A549 (cell line): ENCODE data around the gene CCDC120. TPM values are rescaled to one million over a fixed set of nuclear protein-coding genes. Genes with fewer than 3 reads are reported as not detected.

Source experiments
- ATAC-seq, 2 experiments: fragments of 200-7000 bp in 1 of 2; fragments of >200 bp in 1 of 2; cut with Nextera tagmentation in 1 of 2; cut with Tn5 transposase in 1 of 2; 3 replicates each; pipeline versions ENCODE4 v1.8.0 to v1.9.1; 2018 to 2020; ENCODE audit warnings: mild to moderate bottlenecking in 1 of 2, moderate library complexity in 1 of 2
- CTCF ChIA-PET: fragments of 300-600 bp; sonication (Branson Sonifier 250); formaldehyde crosslinking; extraction: SDS; loops from one replicate; lab custom pipeline; 2021; ENCODE audit warnings: antibody characterized with exemption, inconsistent platforms; lab: Yijun Ruan, JAX
- POLR2A ChIA-PET: fragments of 350-600 bp; formaldehyde crosslinking; extraction: SDS; loops from one replicate; lab custom pipeline; 2021; ENCODE audit warnings: antibody characterized with exemption, inconsistent platforms; lab: Yijun Ruan, JAX
- DNase-seq, 2 experiments: peaks; one replicate each; pipeline versions ENCODE4 v3.0.0 to v3.0.0-alpha.2; 2011 to 2016; ENCODE audit warnings: low read depth in 1 of 2, low spot score in 1 of 2
- FAIRE-seq: peaks from 2 replicates; lab custom pipeline; 2011; peaks lifted over from hg19 to GRCh38; lab: Jason Lieb, UNC
- H3K27ac ChIP-seq, 2 experiments: fragments of >200 bp; sonication (Bioruptor Twin); formaldehyde crosslinking; 3 replicates each; pipeline ENCODE4 v1.5.1; 2016 to 2017
- H3K4me1 ChIP-seq: fragments of >200 bp; sonication (Bioruptor Twin); formaldehyde crosslinking; 3 replicates; pipeline ENCODE4 v1.6.1; 2016
- H3K4me2 ChIP-seq: fragments of >200 bp; sonication (Bioruptor Twin); formaldehyde crosslinking; 3 replicates; pipeline ENCODE4 v1.6.1; 2016
- H3K4me3 ChIP-seq: fragments of >200 bp; sonication (Bioruptor Twin); formaldehyde crosslinking; 3 replicates; pipeline ENCODE4 v1.5.1; 2016
- H3K9me3 ChIP-seq: fragments of >200 bp; sonication (Bioruptor Twin); formaldehyde crosslinking; 3 replicates; pipeline ENCODE4 v1.6.1; 2016
- CHD4 ChIP-seq: fragments of 200-600 bp; sonication (generic); IDR thresholded peaks from 2 replicates; pipeline ENCODE4 v1.6.1; 2016; ENCODE audit warnings: antibody characterized with exemption, mild to moderate bottlenecking, borderline replicate concordance
- ESRRA ChIP-seq: fragments of 150-350 bp; IDR thresholded peaks from 2 replicates; pipeline ENCODE4 v1.6.1; 2014; ENCODE audit warnings: mild to moderate bottlenecking, low read length, borderline replicate concordance
- FOSB ChIP-seq: fragments of 250-450 bp; sonication (Bioruptor Pico); IDR thresholded peaks from 2 replicates; pipeline ENCODE4 v1.5.0; 2020; ENCODE audit warnings: mild to moderate bottlenecking, moderate library complexity
- FOXS1 ChIP-seq: fragments of 250-450 bp; sonication (Bioruptor Pico); IDR thresholded peaks from 2 replicates; pipeline ENCODE4 v1.5.0; 2020; ENCODE audit warnings: mild to moderate bottlenecking, moderate library complexity
- HOXA7 ChIP-seq: fragments of 250-450 bp; sonication (Bioruptor Pico); IDR thresholded peaks from 2 replicates; pipeline ENCODE4 v1.5.0; 2020; ENCODE audit warnings: mild to moderate bottlenecking, moderate library complexity
- HOXB13 ChIP-seq: fragments of 250-450 bp; sonication (Bioruptor Pico); IDR thresholded peaks from 2 replicates; pipeline ENCODE4 v1.5.0; 2020; ENCODE audit warnings: low read depth, mild to moderate bottlenecking, moderate library complexity
- JUN ChIP-seq, 2 experiments: fragments of >200 bp; sonication (Bioruptor Twin); formaldehyde crosslinking; IDR thresholded peaks; 2 replicates in 1 of 2; 3 replicates in 1 of 2; pipeline ENCODE4 v1.6.1; 2016 to 2017
- MAFK ChIP-seq: fragments of 450-650 bp; IDR thresholded peaks from 2 replicates; pipeline ENCODE4 v1.6.1; 2014; ENCODE audit not compliant: partially characterized antibody
- MAZ ChIP-seq: fragments of 150-350 bp; IDR thresholded peaks from 2 replicates; pipeline ENCODE4 v1.6.1; 2014; ENCODE audit warnings: antibody characterized with exemption, low read depth, low read length, borderline replicate concordance
- NR3C1 ChIP-seq: fragments of >200 bp; sonication (Bioruptor Twin); formaldehyde crosslinking; IDR thresholded peaks from 3 replicates; pipeline ENCODE4 v1.6.1; 2017
- PHF8 ChIP-seq: fragments of 200-600 bp; sonication (generic); IDR thresholded peaks from 2 replicates; pipeline ENCODE4 v1.6.1; 2016; ENCODE audit warnings: low read depth, mild to moderate bottlenecking, antibody characterized with exemption, moderate library complexity, borderline replicate concordance
- POLR2A ChIP-seq: IDR thresholded peaks from 2 replicates; pipeline ENCODE4 v1.6.1; 2012; ENCODE audit warnings: mild to moderate bottlenecking, low read length
- RFX5 ChIP-seq: fragments of 450-650 bp; IDR thresholded peaks from 2 replicates; pipeline ENCODE4 v1.7.1; 2014; ENCODE audit warnings: antibody characterized with exemption, mild to moderate bottlenecking, moderate library complexity
- RNF2 ChIP-seq: fragments of 200-600 bp; sonication (generic); IDR thresholded peaks from 2 replicates; pipeline ENCODE4 v1.6.1; 2016; ENCODE audit warnings: low read depth, mild to moderate bottlenecking, antibody characterized with exemption, moderate library complexity, borderline replicate concordance
- TP53 ChIP-seq: fragments of 250-450 bp; sonication (Bioruptor Pico); IDR thresholded peaks from 2 replicates; pipeline ENCODE4 v1.5.0; 2021; ENCODE audit warnings: mild to moderate bottlenecking, moderate library complexity
- ZSCAN20 ChIP-seq: fragments of 250-450 bp; sonication (Bioruptor Pico); IDR thresholded peaks from 2 replicates; pipeline ENCODE4 v1.8.0; 2022; ENCODE audit warnings: mild to moderate bottlenecking, moderate library complexity
- WGBS: methylation state at CpG from one replicate; pipeline ENCODE4 v1.1.6; 2017; ENCODE audit errors: missing lambda C conversion rate; 5-methylcytosine and 5-hydroxymethylcytosine counted together
- polyA plus RNA-seq, 4 experiments: library from polyadenylated mRNA; depleted of rRNA in 3 of 4; stranded (reverse); fragments of >200 nt; fragmentation: RNase III in 1 of 4; extraction: RNeasy Plus Mini Kit Qiagen cat#74134 plus additional on column Dnase treatment in 1 of 4; gene quantifications; 2 replicates in 3 of 4; 3 replicates in 1 of 4; pipeline ENCODE4 v1.2.3, GENCODE V29; 2011 to 2017
- TF ChIP-seq, protein P1 (sequence below): IDR thresholded peaks from 2 replicates; pipeline ENCODE4 v1.6.1; 2012; ENCODE audit warnings: low read depth, borderline replicate concordance
- TF ChIP-seq, protein P2 (sequence below): IDR thresholded peaks from 2 replicates; pipeline ENCODE4 v1.6.1; 2012
- TF ChIP-seq, protein P3 (sequence below): IDR thresholded peaks from 2 replicates; pipeline ENCODE4 v1.6.1; 2012
- TF ChIP-seq, protein P4 (sequence below): fragments of >200 bp; sonication (Bioruptor Twin); formaldehyde crosslinking; IDR thresholded peaks from 3 replicates; pipeline ENCODE4 v1.6.1; 2016
- TF ChIP-seq, protein P5 (sequence below): fragments of 450-650 bp; IDR thresholded peaks from 2 replicates; pipeline ENCODE4 v1.6.1; 2014; ENCODE audit warnings: antibody characterized with exemption
- TF ChIP-seq, protein P6 (sequence below): fragments of >200 bp; sonication (Bioruptor Twin); formaldehyde crosslinking; IDR thresholded peaks from 3 replicates; pipeline ENCODE4 v1.5.1; 2016
- TF ChIP-seq, protein P7 (sequence below): fragments of 250-450 bp; sonication (Bioruptor Pico); IDR thresholded peaks from 2 replicates; pipeline ENCODE4 v1.5.0; 2020; ENCODE audit warnings: low read depth, mild to moderate bottlenecking, moderate library complexity

CCDC120 gene
- polyA plus RNA-seq, 2 of the 4 experiments (the other 2 are of a cell fraction): 1.6 to 4.1 TPM

DNA sequence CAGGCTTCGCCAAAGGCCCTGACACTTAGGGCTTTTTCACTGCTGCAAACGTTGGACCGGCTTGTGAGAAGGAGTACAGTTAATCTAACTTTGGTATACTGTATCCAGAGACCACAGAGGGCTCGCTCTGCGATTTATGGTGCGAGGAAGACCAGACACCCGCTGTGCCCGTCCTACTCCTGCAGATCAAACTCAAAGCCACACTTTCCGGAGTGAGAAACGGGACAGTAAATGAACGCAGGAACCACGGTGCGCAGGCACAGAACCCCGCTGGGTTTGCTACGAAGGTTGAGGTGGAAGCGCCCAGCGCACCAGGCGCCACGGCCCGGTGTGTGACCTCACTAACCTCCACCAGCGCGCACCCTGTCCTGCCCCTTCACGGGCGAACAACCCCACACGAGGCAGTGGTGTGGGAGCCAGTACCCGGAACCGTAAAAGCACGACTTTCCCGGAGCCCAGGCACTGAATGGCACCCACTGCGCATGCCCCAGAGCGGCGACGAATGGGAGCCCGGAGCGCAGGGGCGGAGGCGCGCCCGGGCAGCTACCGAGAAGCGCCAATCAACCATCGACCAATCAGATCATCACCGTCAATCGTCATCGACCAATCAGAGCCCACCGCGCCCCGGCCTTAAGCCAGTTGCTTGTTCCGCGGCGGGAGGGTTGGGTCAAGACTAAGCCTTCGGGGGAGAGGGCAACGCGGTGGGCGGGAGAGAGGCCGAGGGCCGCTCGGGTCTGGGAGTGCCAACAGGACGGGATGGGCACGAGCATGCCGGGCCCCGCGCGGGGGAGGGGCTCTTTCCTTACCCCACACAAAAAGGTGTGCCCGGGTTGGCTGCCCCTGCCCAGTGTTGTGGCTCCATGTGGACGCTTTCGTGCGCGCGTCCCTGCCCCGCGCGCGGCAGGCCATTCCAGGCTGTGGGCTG lies 42.2 kb downstream of the CCDC120 start:
- TF ChIP-seq, protein P1, sequence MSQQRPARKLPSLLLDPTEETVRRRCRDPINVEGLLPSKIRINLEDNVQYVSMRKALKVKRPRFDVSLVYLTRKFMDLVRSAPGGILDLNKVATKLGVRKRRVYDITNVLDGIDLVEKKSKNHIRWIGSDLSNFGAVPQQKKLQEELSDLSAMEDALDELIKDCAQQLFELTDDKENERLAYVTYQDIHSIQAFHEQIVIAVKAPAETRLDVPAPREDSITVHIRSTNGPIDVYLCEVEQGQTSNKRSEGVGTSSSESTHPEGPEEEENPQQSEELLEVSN: peak; percentile 69; the same call in 1 of the 2 replicates
- TF ChIP-seq JUN (IDR thresholded peaks at IDR 0.05) (peak in 1 of 2 experiments; percentile 23; a peak in 2 of 5 replicates), POLR2A (peak; percentile 84), FOSB (no peak), CHD4 (no peak), RFX5 (peak; percentile 73), RNF2 (no peak), PHF8 (no peak), FOXS1 (no peak), HOXB13 (CRISPR knock-in tag) (no peak), MAFK (no peak), NR3C1 (no peak), MAZ (no peak)
- TF ChIP-seq, protein P2, sequence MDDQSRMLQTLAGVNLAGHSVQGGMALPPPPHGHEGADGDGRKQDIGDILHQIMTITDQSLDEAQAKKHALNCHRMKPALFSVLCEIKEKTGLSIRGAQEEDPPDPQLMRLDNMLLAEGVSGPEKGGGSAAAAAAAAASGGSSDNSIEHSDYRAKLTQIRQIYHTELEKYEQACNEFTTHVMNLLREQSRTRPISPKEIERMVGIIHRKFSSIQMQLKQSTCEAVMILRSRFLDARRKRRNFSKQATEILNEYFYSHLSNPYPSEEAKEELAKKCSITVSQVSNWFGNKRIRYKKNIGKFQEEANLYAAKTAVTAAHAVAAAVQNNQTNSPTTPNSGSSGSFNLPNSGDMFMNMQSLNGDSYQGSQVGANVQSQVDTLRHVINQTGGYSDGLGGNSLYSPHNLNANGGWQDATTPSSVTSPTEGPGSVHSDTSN: peak; percentile 86
- TF ChIP-seq, protein P3, sequence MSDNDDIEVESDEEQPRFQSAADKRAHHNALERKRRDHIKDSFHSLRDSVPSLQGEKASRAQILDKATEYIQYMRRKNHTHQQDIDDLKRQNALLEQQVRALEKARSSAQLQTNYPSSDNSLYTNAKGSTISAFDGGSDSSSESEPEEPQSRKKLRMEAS: peak; percentile 85
- TF ChIP-seq, protein P4, sequence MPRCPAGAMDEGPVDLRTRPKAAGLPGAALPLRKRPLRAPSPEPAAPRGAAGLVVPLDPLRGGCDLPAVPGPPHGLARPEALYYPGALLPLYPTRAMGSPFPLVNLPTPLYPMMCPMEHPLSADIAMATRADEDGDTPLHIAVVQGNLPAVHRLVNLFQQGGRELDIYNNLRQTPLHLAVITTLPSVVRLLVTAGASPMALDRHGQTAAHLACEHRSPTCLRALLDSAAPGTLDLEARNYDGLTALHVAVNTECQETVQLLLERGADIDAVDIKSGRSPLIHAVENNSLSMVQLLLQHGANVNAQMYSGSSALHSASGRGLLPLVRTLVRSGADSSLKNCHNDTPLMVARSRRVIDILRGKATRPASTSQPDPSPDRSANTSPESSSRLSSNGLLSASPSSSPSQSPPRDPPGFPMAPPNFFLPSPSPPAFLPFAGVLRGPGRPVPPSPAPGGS: 0 out of 3 replicates have a peak, but pooled peaks have one; percentile 18
- TF ChIP-seq, all 56 proteins: peak for 7
- ATAC-seq: peak; percentile 90 to 97
- CTCF ChIA-PET: interaction anchor here (1.8 kb wide), 1 partner anchor 12 kb away, joined by 4 read pairs; no protein-coding TSS in a partner anchor
- DNase-seq: peak; percentile 97 to 98
- peak; percentile 95 for FAIRE-seq
- 2% methylated on average over 20 of the region's 74 CpGs for WGBS
- Histone ChIP-seq H3K27ac (peak overlapping the region; percentile 83 to 97), H3K4me2 (peak overlapping the region; percentile 87), H3K4me3 (peak overlapping the region; percentile 65), H3K9me3 (no peaks in the 10 kb centered on the region), H3K4me1 (peaks cover 14% of the 10 kb centered on the region; the same call in 2 of the 3 replicates)
- POLR2A ChIA-PET: interaction anchor here (0.6 to 1.0 kb wide), 4 partner anchors 22 to 143 kb away, joined by 3 read pairs; partner anchors contain the start of gene PLP2

DNA sequence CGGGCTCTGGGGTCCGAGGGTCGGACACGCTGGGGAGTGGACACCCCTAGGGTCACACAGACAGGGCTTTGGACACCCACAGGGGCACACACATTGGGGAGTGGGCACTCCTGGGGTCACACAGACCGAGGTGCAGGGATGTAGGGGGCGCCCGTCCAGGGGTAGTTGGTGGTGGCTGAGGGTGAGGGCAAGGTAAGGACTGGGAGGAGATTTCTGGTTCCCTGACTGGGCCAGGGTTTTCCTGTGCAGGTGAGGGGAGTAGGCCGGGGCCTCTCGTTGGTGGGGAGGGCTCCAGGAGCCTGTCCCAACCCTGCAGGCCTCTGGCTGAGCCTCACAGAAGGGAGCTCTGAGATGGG lies 42.8 kb downstream of the CCDC120 start:
- no peak for DNase-seq
- no peak for FAIRE-seq
- H3K4me1 ChIP-seq: peaks cover 14% of the 10 kb centered on the region; the same call in 2 of the 3 replicates
- CTCF ChIA-PET: interaction anchor here (1.8 kb wide), 1 partner anchor 12 kb away, joined by 4 read pairs; no protein-coding TSS in a partner anchor
- peak; percentile 44 to 53 for ATAC-seq
- peak overlapping the region; percentile 83 to 97 for H3K27ac ChIP-seq
- H3K4me2 ChIP-seq: peak overlapping the region; percentile 87
- 24% methylated on average over 4 of the region's 9 CpGs for WGBS
- H3K9me3 ChIP-seq: no peaks in the 10 kb centered on the region
- peak overlapping the region; percentile 65 for H3K4me3 ChIP-seq
- TF ChIP-seq HOXA7 (CRISPR knock-in tag): no peak
- TF ChIP-seq, protein P1: 0 out of 2 replicates have a peak, but pooled peaks have one; percentile 7
- POLR2A ChIA-PET: interaction anchor here (1.0 kb wide), 2 partner anchors 22 to 70 kb away, joined by 3 read pairs; partner anchors contain the start of gene PLP2

DNA sequence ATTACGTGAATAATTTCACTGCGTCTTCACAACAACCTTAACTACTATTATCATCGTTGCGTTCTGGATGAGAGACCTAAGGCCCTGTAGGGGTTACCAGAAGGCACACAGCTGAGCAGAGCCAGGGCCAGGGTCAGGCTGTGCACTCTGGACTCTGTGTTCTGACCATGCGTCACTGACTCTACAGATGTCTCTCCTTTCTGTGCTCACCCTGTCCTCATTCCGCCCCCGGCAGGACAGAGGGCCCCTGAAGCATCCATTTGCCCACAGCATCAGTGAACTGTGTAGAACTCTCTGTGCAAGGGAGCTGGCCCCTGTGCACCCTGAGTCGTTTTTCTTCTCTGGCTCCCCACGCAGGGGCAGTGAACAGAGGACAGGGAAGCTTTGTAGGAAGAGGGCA lies 43.4 kb downstream of the CCDC120 start:
- CTCF ChIA-PET: no interaction called here
- WGBS: 93% methylated on average over 6 of the region's 9 CpGs
- DNase-seq: no peak
- H3K4me1 ChIP-seq: peaks cover 14% of the 10 kb centered on the region; the same call in 2 of the 3 replicates
- H3K9me3 ChIP-seq: no peaks in the 10 kb centered on the region
- H3K4me2 ChIP-seq: peak overlapping the region; percentile 87; the same call in 2 of the 3 replicates
- no peak overlapping the region for H3K4me3 ChIP-seq
- POLR2A ChIA-PET: no interaction called here
- no peak for FAIRE-seq
- ATAC-seq: no peak
- peak overlapping the region in 1 of 2 experiments; percentile 97; a peak in 3 of 6 replicates for H3K27ac ChIP-seq
- TF ChIP-seq ZSCAN20 (CRISPR knock-in tag): no peak
- TF ChIP-seq POLR2A: no peak
- TF ChIP-seq, protein P1: no peak
- TF ChIP-seq, protein P5, sequence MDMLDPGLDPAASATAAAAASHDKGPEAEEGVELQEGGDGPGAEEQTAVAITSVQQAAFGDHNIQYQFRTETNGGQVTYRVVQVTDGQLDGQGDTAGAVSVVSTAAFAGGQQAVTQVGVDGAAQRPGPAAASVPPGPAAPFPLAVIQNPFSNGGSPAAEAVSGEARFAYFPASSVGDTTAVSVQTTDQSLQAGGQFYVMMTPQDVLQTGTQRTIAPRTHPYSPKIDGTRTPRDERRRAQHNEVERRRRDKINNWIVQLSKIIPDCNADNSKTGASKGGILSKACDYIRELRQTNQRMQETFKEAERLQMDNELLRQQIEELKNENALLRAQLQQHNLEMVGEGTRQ: no peak
- no peak for TF ChIP-seq TP53 (CRISPR knock-in tag)
- TF ChIP-seq, protein P6, sequence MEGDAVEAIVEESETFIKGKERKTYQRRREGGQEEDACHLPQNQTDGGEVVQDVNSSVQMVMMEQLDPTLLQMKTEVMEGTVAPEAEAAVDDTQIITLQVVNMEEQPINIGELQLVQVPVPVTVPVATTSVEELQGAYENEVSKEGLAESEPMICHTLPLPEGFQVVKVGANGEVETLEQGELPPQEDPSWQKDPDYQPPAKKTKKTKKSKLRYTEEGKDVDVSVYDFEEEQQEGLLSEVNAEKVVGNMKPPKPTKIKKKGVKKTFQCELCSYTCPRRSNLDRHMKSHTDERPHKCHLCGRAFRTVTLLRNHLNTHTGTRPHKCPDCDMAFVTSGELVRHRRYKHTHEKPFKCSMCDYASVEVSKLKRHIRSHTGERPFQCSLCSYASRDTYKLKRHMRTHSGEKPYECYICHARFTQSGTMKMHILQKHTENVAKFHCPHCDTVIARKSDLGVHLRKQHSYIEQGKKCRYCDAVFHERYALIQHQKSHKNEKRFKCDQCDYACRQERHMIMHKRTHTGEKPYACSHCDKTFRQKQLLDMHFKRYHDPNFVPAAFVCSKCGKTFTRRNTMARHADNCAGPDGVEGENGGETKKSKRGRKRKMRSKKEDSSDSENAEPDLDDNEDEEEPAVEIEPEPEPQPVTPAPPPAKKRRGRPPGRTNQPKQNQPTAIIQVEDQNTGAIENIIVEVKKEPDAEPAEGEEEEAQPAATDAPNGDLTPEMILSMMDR: no peak
- TF ChIP-seq, protein P7, sequence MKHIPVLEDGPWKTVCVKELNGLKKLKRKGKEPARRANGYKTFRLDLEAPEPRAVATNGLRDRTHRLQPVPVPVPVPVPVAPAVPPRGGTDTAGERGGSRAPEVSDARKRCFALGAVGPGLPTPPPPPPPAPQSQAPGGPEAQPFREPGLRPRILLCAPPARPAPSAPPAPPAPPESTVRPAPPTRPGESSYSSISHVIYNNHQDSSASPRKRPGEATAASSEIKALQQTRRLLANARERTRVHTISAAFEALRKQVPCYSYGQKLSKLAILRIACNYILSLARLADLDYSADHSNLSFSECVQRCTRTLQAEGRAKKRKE (CRISPR knock-in tag): no peak
- no peak for TF ChIP-seq ESRRA
